ENCODE measurements around the gene NUDT14.

DNA sequence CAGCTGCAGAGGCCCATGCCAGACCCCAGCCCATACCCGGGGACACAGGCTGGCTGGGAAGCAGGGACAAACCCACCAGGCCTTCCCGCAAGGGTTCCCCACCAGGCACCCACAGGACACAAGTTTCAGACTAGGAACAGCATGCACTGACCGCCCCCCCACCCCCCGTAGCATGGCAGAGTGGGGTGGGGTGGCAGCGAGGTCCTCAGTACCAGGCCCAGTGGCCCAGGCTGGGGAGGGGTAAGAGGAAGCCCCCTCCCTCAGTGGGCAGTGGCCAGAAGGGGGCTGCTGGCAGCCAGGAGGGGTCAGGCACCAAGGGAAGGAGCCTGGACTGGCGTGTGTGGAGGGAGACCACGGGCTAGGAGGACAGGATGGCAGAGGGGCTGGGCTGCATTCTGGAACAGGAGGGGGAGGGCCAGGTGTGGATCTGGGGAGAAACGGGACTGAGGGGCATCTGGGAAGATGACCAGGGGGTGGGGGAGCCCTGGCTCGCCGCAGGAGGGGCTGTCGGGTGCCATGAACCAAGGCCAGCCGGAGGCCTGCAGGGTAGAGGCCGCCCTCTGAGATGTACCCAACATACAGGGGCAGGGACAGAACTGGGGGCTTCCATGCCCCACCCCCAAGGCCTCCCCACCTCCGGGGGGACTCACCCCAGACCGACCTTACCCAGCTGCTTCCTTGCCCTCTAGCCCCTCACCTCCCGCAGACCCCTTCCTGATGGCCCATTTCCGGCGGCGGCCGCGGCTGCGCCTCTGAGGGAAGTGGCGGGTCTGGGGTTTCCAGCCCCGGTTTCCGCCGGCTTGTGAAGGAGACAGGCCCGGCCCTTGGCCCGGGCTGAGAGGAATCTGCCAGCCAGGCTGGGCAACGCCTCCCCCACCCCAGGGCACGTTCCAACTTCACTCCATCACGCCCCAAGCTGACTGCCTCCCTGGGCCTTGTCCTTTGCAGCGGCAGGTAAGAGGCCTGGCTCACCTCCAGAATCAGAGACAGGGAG is 6.9 kb downstream of the NUDT14 start:
- TF ChIP-seq POLR2A (IDR thresholded peaks at IDR 0.05) (no peak), EP300 (IDR thresholded peaks at IDR 0.05) (no peak)
- TF ChIP-seq, protein P1, sequence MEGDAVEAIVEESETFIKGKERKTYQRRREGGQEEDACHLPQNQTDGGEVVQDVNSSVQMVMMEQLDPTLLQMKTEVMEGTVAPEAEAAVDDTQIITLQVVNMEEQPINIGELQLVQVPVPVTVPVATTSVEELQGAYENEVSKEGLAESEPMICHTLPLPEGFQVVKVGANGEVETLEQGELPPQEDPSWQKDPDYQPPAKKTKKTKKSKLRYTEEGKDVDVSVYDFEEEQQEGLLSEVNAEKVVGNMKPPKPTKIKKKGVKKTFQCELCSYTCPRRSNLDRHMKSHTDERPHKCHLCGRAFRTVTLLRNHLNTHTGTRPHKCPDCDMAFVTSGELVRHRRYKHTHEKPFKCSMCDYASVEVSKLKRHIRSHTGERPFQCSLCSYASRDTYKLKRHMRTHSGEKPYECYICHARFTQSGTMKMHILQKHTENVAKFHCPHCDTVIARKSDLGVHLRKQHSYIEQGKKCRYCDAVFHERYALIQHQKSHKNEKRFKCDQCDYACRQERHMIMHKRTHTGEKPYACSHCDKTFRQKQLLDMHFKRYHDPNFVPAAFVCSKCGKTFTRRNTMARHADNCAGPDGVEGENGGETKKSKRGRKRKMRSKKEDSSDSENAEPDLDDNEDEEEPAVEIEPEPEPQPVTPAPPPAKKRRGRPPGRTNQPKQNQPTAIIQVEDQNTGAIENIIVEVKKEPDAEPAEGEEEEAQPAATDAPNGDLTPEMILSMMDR (IDR thresholded peaks at IDR 0.05) = no peak
